Epithelial cell of proximal tubule (primary cell): ENCODE data around the gene TINCR. TPM values are rescaled to one million over a fixed set of nuclear protein-coding genes. Genes with fewer than 3 reads are reported as not detected.
"Not testable (repeated sequence)": the region's sequence is repeated elsewhere in the genome, so short reads cannot be mapped to it uniquely, and the experiment has no call there.

Experiments used
- DNase-seq: peaks from one replicate; pipeline ENCODE4 v3.0.0-alpha.2; 2011; ENCODE audit warnings: low read depth
- H3K4me3 ChIP-seq: 2 replicates; pipeline ENCODE4 v1.5.1; 2011; ENCODE audit warnings: low read depth, mild to moderate bottlenecking, low read length
- total RNA-seq: library from RNA; depleted of rRNA; stranded (reverse); fragments of >200 nt; gene quantifications from 2 replicates; pipeline ENCODE4 v1.2.3, GENCODE V29; 2015
- TF ChIP-seq, protein P1 (sequence below): conservative IDR thresholded peaks from 2 replicates; pipeline ENCODE4 v1.5.1; 2012; ENCODE audit warnings: low read depth, mild to moderate bottlenecking, low read length

TINCR gene
- 0.36 TPM in 1 of 2 replicates, not detected in the other for total RNA-seq

- TF ChIP-seq, protein P1, sequence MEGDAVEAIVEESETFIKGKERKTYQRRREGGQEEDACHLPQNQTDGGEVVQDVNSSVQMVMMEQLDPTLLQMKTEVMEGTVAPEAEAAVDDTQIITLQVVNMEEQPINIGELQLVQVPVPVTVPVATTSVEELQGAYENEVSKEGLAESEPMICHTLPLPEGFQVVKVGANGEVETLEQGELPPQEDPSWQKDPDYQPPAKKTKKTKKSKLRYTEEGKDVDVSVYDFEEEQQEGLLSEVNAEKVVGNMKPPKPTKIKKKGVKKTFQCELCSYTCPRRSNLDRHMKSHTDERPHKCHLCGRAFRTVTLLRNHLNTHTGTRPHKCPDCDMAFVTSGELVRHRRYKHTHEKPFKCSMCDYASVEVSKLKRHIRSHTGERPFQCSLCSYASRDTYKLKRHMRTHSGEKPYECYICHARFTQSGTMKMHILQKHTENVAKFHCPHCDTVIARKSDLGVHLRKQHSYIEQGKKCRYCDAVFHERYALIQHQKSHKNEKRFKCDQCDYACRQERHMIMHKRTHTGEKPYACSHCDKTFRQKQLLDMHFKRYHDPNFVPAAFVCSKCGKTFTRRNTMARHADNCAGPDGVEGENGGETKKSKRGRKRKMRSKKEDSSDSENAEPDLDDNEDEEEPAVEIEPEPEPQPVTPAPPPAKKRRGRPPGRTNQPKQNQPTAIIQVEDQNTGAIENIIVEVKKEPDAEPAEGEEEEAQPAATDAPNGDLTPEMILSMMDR, result no peak
- DNase-seq, result no peak
- H3K4me3 ChIP-seq, result no peak within 1 kb of the TSS
Measured at GRCh38 chr19:5567360-5567969, at the start of gene TINCR. TINCR (minus strand) TSS chr19:5567953.

DNA sequence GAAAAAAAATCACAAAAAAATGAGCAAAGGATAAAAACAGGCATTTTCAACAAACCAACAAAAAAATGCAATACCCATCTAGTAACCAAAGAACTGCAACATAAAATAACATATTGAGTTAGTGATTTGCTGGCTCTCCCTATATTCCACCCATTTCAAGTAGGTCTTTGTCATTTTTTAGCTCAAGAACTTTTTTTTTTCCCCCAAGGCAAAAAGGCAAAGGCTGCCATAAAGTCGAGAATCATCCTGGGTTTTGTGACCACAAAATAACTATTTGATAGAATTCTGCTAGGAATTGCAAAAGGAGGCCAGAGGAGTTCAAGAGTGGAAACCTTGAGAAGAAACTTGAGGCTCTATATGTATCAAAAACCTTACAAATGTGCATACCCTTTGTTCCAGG lies 49.3 kb upstream of the TINCR start:
- no peak overlapping the region for H3K4me3 ChIP-seq
- DNase-seq, result no peak
- TF ChIP-seq, protein P1, result no peak

DNA sequence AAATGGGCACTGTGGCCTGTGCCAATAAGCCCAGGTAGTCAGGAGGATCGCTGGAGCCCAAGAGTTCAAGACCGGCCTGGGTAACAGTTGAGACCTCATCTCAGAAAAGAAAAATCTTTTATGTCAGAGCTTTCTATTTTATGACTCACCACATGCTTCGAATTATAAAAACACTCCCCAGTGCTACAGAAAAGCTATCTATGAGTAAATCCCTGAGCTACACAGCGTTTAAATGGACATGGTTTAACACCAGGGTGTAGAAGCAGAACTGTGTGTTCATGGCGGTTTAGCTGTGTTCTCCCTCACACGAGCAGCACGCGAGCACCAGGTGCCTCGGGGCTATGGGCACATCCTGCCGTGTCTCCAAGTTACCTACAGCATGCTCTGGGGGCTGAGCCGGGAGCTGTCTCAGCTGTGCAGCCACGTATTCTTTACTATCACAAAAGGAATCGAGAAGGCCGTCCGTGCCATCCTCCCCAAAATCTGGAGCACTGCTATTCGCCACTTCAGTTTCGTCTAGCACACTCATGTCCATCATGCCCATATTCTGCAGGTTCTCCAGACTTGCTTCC lies 48.1 kb upstream of the TINCR start:
- DNase-seq, result no peak
- TF ChIP-seq, protein P1, result no peak
- H3K4me3 ChIP-seq, result no peak overlapping the region

GRCh38 chr19:5612891-5613865 lies 45.4 kb upstream of the TINCR start:
- TF ChIP-seq, protein P1, result no peak
- no peak overlapping the region for H3K4me3 ChIP-seq
- DNase-seq, result no peak

DNA sequence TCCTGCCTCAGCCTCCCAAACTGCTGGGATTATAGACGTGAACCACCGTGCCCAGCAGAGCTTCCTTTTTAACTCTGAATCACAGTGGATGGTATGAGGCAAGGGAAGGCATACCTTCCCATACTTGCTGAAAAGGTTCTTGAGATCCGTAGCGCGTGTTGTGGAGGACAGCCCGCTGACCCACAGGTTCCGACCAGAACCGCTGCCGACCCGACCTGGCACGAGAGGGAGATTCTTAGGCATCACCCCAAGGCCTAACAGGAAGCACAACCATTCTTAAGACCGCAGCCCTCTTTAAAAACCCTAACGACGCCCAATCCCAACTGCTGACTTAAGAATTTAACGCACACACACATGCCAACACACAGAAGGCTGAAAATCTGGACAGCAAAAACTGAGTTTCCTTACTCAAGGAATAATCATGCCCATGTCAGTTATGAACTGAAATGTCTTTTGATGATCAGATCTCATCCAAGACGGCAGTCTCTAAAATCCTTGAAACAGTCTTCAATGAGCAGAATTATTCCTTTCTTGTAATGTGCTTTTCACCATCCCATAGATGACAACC lies 42.2 kb upstream of the TINCR start:
- TF ChIP-seq, protein P1, result no peak
- H3K4me3 ChIP-seq, result no peak overlapping the region
- no peak for DNase-seq

- not testable (repeated sequence) for H3K4me3 ChIP-seq, DNase-seq
Measured at GRCh38 chr19:5608766-5609165, 41.0 kb upstream of the TINCR start.

- TF ChIP-seq, protein P1, result no peak
- DNase-seq, result no peak
- no peak overlapping the region for H3K4me3 ChIP-seq
Measured at GRCh38 chr19:5608291-5608690, 40.5 kb upstream of the TINCR start.
